Measurements from ENCODE around the gene ANKLE1.

GRCh38 chr19:17335575-17335974 lies 53.9 kb downstream of the ANKLE1 start:
- TF ChIP-seq ZNF19 (tag by site-specific recombination; IDR thresholded peaks at IDR 0.05; ENCODE audit: low read depth) = no peak
- no peak for TF ChIP-seq ZNF311 (tag by site-specific recombination; IDR thresholded peaks at IDR 0.05; ENCODE audit: borderline replicate concordance)
- no peak for TF ChIP-seq ZNF518A (tag by site-specific recombination; conservative IDR thresholded peaks at IDR 0.05; ENCODE audit: low read depth)
- no peak for TF ChIP-seq CTCF (tag by site-specific recombination; IDR thresholded peaks at IDR 0.05)
- no peak for TF ChIP-seq ZNF837 (tag by site-specific recombination; IDR thresholded peaks at IDR 0.05)
- TF ChIP-seq KLF16 (tag by site-specific recombination; IDR thresholded peaks at IDR 0.05) = no peak
- no peak for TF ChIP-seq ZNF791 (tag by site-specific recombination; IDR thresholded peaks at IDR 0.05)
- no peak for TF ChIP-seq PBX3 (CRISPR knock-in tag; IDR thresholded peaks at IDR 0.05)
- no peak for TF ChIP-seq REST (tag by site-specific recombination; IDR thresholded peaks at IDR 0.05)
- TF ChIP-seq MYNN (tag by site-specific recombination; IDR thresholded peaks at IDR 0.05; ENCODE audit: borderline replicate concordance) = no peak
- TF ChIP-seq ZNF24 (tag by site-specific recombination; IDR thresholded peaks at IDR 0.05) = no peak

Measured in HEK293 (cell line).